NB4 (cell line): Measurements from ENCODE around the gene KCTD13.

Experiments
- CTCF ChIP-seq: IDR thresholded peaks from one replicate; pipeline ENCODE4 v1.5.1; 2012; ENCODE audit warnings: low read depth, low read length
- MYC ChIP-seq: IDR thresholded peaks from 2 replicates; pipeline ENCODE4 v1.6.1; 2011; ENCODE audit warnings: low read depth, low read length

GRCh38 chr16:29857133-29857760 is 68.8 kb downstream of the KCTD13 start:
- TF ChIP-seq CTCF (no peak), MYC (no peak)
